GM23248 (cell line): ENCODE results near the gene ATP7A. TPM values are rescaled to one million over a fixed set of nuclear protein-coding genes. Genes with fewer than 3 reads are reported as not detected.
A peak's percentile ranks its signal among the peaks of the same experiment; 100 is the strongest.
"Not testable (repeated sequence)": the region's sequence is repeated elsewhere in the genome, so short reads cannot be mapped to it uniquely, and the experiment has no call there.

Experiments
- DNase-seq: peaks from one replicate; pipeline ENCODE4 v3.0.0-alpha.2; 2015
- H2AFZ ChIP-seq: fragments of 200-600 bp; sonication (generic); 2 replicates; pipeline ENCODE4 v1.6.1; 2016; ENCODE audit warnings: antibody characterized with exemption
- H3F3A ChIP-seq: fragments of 200-600 bp; sonication (generic); 2 replicates; pipeline ENCODE4 v1.6.1; 2016; ENCODE audit warnings: mild to moderate bottlenecking, antibody characterized with exemption, mixed run types; ENCODE audit not compliant: insufficient read depth
- H3K27ac ChIP-seq: fragments of 200-600 bp; sonication (generic); 2 replicates; pipeline ENCODE4 v1.5.1; 2016; ENCODE audit warnings: mild to moderate bottlenecking
- H3K27me3 ChIP-seq: fragments of 200-600 bp; sonication (generic); replicated peaks from 2 replicates; pipeline ENCODE4 v1.6.1; 2016; ENCODE audit warnings: mild to moderate bottlenecking; ENCODE audit not compliant: insufficient read depth
- H3K36me3 ChIP-seq: fragments of 200-600 bp; sonication (generic); 2 replicates; pipeline ENCODE4 v1.6.1; 2016; ENCODE audit warnings: low read depth, mild to moderate bottlenecking
- H3K4me1 ChIP-seq: fragments of 200-600 bp; sonication (generic); 2 replicates; pipeline ENCODE4 v1.6.1; 2016; ENCODE audit warnings: mild to moderate bottlenecking; ENCODE audit not compliant: insufficient read depth
- H3K4me2 ChIP-seq: fragments of 200-600 bp; sonication (generic); one replicate; pipeline ENCODE4 v1.6.1; 2016; ENCODE audit warnings: mild to moderate bottlenecking; ENCODE audit not compliant: unreplicated experiment
- H3K4me3 ChIP-seq: fragments of 200-600 bp; sonication (generic); 2 replicates; pipeline ENCODE4 v1.5.1; 2016; ENCODE audit warnings: mild to moderate bottlenecking
- H3K79me2 ChIP-seq: fragments of 200-600 bp; sonication (generic); 2 replicates; pipeline ENCODE4 v1.6.1; 2016; ENCODE audit warnings: mild to moderate bottlenecking; ENCODE audit not compliant: insufficient read depth
- H3K9ac ChIP-seq: fragments of 200-600 bp; sonication (generic); 2 replicates; pipeline ENCODE4 v1.6.1; 2016; ENCODE audit warnings: mild to moderate bottlenecking
- H3K9me2 ChIP-seq: fragments of 200-600 bp; sonication (generic); 2 replicates; pipeline ENCODE4 v1.6.1; 2016; ENCODE audit warnings: mixed run types, mild to moderate bottlenecking, moderate library complexity; ENCODE audit not compliant: insufficient read depth
- H3K9me3 ChIP-seq: fragments of 200-600 bp; sonication (generic); one replicate; pipeline ENCODE4 v1.6.1; 2017; ENCODE audit warnings: low read depth
- H4K20me1 ChIP-seq: fragments of 200-600 bp; sonication (generic); 2 replicates; pipeline ENCODE4 v1.6.0; 2016; ENCODE audit not compliant: insufficient read depth
- EZH2 ChIP-seq: fragments of 200-600 bp; sonication (generic); IDR thresholded peaks from 2 replicates; pipeline ENCODE4 v1.6.1; 2018; ENCODE audit warnings: antibody characterized with exemption, mild to moderate bottlenecking; ENCODE audit not compliant: insufficient read depth, poor library complexity, severe bottlenecking
- EZH2phosphoT487 ChIP-seq: fragments of 200-600 bp; sonication (generic); IDR thresholded peaks from 2 replicates; pipeline ENCODE4 v1.6.1; 2018; ENCODE audit warnings: antibody characterized with exemption, moderate library complexity, mild to moderate bottlenecking, low read depth; ENCODE audit not compliant: insufficient read depth
- WGBS, 2 experiments: methylation state at CpG; one replicate each; pipeline ENCODE4 v1.1.6; 2015 to 2017; ENCODE audit warnings: low lambda C conversion rate in 2 of 2, low coverage in 1 of 2; ENCODE audit errors: missing lambda C conversion rate in 2 of 2; 5-methylcytosine and 5-hydroxymethylcytosine counted together
- in situ Hi-C: fragments of 300-500 bp; cut with MboI; formaldehyde crosslinking; loops from 2 replicates; pipeline ENCODE4 v1.15.0; 2020
- polyA plus RNA-seq: library from polyadenylated mRNA; unstranded; fragments of >200 nt; fragmentation: Nextera tagmentation; extraction: Ambion mirVana; gene quantifications from 2 replicates; pipeline ENCODE4 v1.2.1, GENCODE V29; 2016
- total RNA-seq: library from RNA; depleted of rRNA; stranded (reverse); fragments of >200 nt; shearing (Covaris generic); gene quantifications from 2 replicates; pipeline ENCODE4 v1.2.3, GENCODE V29; 2014; rRNA removed

Gene ATP7A
- total RNA-seq (6.6 and 8.7 TPM in 2 replicates), polyA plus RNA-seq (3.7 and 4.1 TPM in 2 replicates)

DNA sequence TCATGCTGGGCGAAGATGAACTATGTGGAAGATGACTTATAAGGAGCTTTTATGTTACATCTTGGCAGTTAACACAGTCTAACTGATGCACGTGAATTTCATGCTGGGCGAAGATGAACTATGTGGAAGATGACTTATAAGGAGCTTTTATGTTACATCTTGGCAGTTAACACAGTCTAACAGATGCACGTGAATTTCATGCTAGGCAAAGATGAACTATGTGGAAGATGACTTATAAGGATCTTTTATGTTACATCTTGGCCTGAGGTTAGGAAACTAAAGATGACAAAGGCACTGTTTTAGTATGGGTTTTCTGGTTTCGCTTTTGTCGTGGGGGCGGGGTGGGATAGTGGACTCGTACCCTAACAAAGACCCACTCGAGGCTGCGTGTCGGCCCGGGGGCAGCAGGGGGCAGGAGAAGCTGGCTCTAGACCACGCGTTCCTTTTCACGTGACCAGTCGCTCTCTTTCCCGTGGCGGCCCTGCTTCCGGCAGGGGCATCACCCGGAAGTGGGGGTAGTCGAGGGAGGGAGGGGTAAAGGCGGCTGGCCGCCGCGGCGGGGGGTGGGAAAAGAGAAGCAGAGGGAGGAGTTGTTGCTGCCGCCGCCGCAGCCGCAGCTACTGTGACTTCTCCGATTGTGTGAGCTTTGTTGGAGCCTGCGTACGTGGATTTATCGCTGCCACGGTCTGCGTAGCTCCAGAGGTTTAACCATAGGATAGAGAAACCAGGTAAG lies at the start of gene ATP7A:
TSS of gene ATP7A (plus strand) at position 586 of the 733 bp plus-strand sequence. CDS start 60,949 bp downstream, outside the sequence.
- H3K4me3 ChIP-seq, result peak within 1 kb of the TSS; percentile 89
- in situ Hi-C loops, result no loop called here
- peak within 1 kb of the TSS; percentile 93 for H3K4me2 ChIP-seq
- H3K9ac ChIP-seq, result peak within 1 kb of the TSS; percentile 95
- H3K9me3 ChIP-seq, result no peaks in the 10 kb centered on the region
- H3F3A ChIP-seq, result peaks cover 11% of the 10 kb centered on the region
- H4K20me1 ChIP-seq, result no peaks in the 10 kb centered on the region
- H3K27ac ChIP-seq, result peak within 1 kb of the TSS; percentile 83
- peaks cover 36% of the 10 kb centered on the region for H3K79me2 ChIP-seq
- H3K4me1 ChIP-seq, result no peaks in the 10 kb centered on the region; the same call in 1 of the 2 replicates
- DNase-seq, result peak; percentile 89
- peak within 1 kb of the TSS; percentile 98 for H2AFZ ChIP-seq
- no peaks in the 10 kb centered on the region for H3K9me2 ChIP-seq
- TF ChIP-seq EZH2phosphoT487 (no peak), EZH2 (no peak)
- no peaks in the 10 kb centered on the region for H3K27me3 ChIP-seq
- no peaks in the 10 kb centered on the region for H3K36me3 ChIP-seq
- 1 to 3% methylated on average over 15 to 20 of the region's 36 CpGs for WGBS, 2 experiments

DNA sequence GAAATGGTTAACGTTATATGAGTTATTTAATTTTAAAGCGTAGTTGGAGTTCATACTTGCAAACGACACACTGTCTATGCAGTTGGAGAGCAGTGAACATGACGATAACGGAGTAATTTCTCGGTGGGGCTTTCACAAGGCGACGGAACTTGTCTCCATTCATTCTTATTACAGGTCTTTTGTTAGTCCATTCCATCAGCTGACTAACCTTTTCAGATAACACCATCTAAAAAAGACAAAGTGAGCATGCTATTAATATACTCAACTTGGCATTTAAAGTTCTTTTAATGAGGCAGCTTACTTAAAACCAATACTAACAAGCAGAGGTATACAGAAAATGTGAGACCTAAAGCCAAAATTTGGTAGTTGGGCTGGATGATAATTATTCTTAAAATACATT lies 35.1 kb upstream of the ATP7A start:
- Histone ChIP-seq H3K4me2 (no peak overlapping the region), H4K20me1 (no peaks in the 10 kb centered on the region), H3K9me2 (no peaks in the 10 kb centered on the region), H3K27me3 (no peaks in the 10 kb centered on the region), H3K9me3 (no peaks in the 10 kb centered on the region), H3K36me3 (no peaks in the 10 kb centered on the region), H3K79me2 (peaks cover 16% of the 10 kb centered on the region), H3K4me3 (no peak overlapping the region), H3K27ac (no peak overlapping the region), H3K4me1 (no peaks in the 10 kb centered on the region), H3F3A (no peaks in the 10 kb centered on the region), H3K9ac (no peak overlapping the region), H2AFZ (no peak overlapping the region)
- TF ChIP-seq EZH2 (no peak), EZH2phosphoT487 (no peak)
- WGBS, 2 experiments, result 97 to 99% methylated on average over 8 of the region's 8 CpGs
- in situ Hi-C loops, result no loop called here
- DNase-seq, result no peak

DNA sequence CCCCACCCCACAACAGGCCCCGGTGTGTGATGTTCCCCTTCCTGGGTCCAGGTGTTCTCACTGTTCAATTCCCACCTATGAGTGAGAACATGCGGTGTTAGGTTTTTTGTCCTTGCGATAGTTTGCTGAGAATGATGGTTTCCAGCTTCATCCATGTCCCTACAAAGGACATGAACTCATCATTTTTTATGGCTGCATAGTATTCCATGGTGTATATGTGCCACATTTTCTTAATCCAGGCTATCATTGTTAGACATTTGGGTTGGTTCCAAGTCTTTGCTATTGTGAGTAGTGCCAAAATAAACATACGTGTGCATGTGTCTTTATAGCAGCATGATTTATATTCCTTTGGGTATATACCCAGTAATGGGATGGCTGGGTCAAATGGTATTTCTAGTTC lies 29.1 kb upstream of the ATP7A start:
- H3K27ac ChIP-seq, H3K9me3 ChIP-seq, H2AFZ ChIP-seq, H3K4me3 ChIP-seq, H3K4me1 ChIP-seq, H4K20me1 ChIP-seq, H3K27me3 ChIP-seq, in situ Hi-C loops, H3K9ac ChIP-seq, H3F3A ChIP-seq, DNase-seq, H3K4me2 ChIP-seq, H3K36me3 ChIP-seq, H3K9me2 ChIP-seq: not testable (repeated sequence)
- 87 to 88% methylated on average over 1 to 4 of the region's 4 CpGs for WGBS, 2 experiments
- H3K79me2 ChIP-seq, result peaks cover 52% of the 10 kb centered on the region

DNA sequence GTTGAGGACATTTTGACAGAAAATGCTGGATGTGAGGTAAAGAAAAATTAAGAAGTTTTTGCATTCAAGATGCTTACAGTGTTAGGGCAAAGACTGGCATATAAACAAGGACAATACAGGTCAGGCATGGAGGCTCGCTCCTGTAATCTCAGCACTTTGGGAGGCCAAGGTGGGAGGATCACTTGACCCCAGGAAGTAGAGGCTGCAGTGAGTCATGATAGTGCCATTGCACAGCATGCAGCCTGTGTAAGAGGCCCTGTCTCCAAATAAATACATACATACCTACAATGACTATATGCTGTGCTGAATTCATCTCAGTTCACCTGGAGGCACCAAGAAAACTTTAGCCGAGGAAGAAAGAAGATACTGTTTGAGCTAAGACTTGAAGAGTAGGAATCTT lies 17.6 kb upstream of the ATP7A start:
- H3K36me3 ChIP-seq, result no peaks in the 10 kb centered on the region
- TF ChIP-seq EZH2 (no peak), EZH2phosphoT487 (no peak)
- 0 out of 2 replicates have a peak, but pooled peaks cover 10% of the 10 kb centered on the region for H3F3A ChIP-seq
- H3K27me3 ChIP-seq, result no peaks in the 10 kb centered on the region
- H4K20me1 ChIP-seq, result no peaks in the 10 kb centered on the region
- H3K9me3 ChIP-seq, result no peaks in the 10 kb centered on the region
- H3K9ac ChIP-seq, result no peak overlapping the region
- in situ Hi-C loops, result no loop called here
- no peaks in the 10 kb centered on the region for H3K9me2 ChIP-seq
- H2AFZ ChIP-seq, result no peak overlapping the region
- H3K27ac ChIP-seq, result no peak overlapping the region
- peaks cover 71% of the 10 kb centered on the region for H3K79me2 ChIP-seq
- no peak overlapping the region for H3K4me2 ChIP-seq
- WGBS, 2 experiments, result 93 to 100% methylated on average over 2 of the region's 2 CpGs
- no peak for DNase-seq
- H3K4me3 ChIP-seq, result no peak overlapping the region
- H3K4me1 ChIP-seq, result peaks cover 5% of the 10 kb centered on the region; the same call in 1 of the 2 replicates
